ENCODE measurements around the gene TAF13.
A peak's percentile ranks its signal among the peaks of the same experiment; 100 is the strongest.
"Not testable (repeated sequence)": the region's sequence is repeated elsewhere in the genome, so short reads cannot be mapped to it uniquely, and the experiment has no call there.

Gene TAF13

DNA sequence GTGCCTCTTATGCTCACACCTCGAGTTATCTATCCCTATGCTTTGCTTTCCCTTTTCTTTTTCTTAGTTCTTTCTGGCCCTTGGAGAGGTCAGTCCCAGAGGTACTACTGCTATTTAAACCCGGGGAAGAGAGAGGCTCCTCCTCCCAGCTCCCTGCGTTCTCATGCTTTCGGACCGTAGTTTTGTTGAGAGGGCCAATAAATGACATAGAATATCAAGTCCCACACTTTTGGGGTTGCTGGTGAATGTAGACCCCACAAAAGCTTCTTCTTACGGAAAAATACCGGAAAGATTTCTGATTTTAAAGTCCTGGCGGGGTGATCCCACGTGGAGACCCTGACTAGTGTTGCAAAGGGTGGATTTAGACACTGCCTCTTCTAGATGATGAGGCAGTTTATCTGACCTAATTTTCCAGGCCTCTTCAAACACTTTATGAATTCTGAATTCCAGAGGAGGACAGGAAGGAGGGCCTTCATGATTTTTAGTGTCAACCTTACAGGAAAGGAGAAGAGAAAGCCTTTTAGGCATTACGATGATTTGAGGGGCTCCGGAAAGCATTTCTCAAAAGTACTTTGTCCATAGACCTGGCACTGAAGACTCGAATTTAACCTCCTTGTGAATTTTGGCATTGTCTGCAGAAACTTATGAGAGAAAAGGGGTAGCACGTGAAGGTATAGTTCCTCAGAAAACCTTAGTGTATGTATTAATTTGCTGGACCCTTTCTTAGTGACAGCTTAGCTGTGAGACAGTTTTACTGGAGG lies 15.5 kb upstream of the TAF13 start:
- DNase-seq = peak; percentile 74

DNA sequence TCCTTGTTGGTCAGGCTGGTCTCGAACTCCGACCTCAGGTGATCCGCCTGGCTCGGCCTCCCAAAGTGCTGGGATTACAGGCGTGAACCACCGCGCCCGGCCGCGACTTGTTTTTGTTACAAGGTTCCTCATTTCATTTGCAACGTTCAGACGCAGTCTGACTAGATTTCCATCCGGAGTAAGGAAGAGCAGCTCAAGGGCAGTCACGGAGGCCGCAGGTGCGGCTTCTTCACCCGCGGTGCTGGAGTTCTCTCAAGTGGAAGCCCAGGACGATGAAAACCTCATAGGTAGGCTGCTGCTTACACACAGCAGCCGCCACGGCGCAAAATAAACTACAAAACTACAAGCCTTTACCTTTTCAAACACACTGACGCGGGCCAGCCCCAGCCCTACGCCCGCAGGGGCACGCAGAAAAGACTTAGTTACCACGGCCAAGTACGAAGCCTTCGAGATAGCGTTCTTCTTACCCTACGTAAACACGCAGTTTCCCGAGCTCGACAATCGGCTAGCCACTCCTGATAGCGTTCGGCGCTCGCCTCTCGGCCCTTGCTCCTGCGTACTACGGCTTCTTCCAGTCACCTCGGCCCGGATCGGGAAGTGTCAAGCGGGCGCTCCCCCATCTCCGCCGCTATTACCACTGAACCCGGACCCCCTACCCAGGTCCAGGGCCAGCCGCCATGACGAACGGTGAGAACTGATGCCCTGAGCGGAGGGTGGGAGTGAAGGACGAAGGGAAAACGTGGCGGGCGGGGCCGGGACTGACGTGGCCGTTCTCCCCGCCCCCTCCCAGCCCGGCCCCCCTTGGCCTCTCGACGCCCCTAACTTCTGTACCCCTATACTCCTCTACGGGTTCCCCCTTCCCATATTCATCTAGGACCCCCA lies 14.6 kb upstream of the TAF13 start, which contains the start of gene TMEM167B:
TSS of gene TMEM167B (plus strand) at position 569 of the 882 bp plus-strand sequence. CDS start at position 678, 109 bp downstream.
- peak; percentile 93 for DNase-seq

DNA sequence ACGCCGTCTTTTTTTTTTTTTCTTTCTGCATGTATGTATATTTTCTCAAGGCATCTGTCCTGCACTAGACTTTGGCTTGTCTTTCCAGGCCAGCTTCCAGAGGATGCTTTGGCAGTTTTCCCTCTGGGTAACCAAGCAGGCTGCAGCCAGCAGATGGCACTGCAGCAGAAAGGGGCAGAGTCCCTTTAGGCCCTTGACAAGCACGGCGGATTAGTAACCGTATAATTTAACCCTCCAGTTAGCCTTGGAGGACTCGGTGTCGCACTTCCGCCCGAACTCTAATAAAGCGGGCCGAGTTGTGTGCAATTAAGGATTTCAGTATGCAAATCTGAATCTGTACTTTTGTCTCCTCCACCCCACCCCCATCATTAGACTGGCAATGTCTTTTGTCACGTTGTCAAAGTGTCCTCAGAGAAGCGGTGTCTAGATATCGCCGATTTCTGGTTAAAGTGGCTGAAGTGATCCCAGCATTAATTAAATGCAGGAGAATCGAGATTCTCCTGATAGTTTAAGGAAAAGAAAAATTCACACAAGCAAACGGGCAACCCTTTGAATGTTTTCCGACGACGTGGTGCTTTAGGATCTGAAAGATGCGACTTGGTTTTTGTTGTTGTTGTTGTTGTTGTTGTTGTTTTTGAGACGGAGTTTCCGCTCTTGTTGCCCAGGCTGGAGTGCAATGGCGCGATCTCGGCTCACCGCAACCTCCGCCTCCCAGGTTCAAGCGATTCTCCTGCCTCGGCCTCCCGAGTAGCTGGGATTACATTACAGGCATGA lies 13.6 kb upstream of the TAF13 start:
- DNase-seq = peak; percentile 90

- DNase-seq = no peak
Measured at GRCh38 chr1:109084563-109085517, 9.0 kb upstream of the TAF13 start.

- DNase-seq = no peak
Measured at GRCh38 chr1:109083923-109084322, 8.1 kb upstream of the TAF13 start.

GRCh38 chr1:109083501-109083900 lies 7.7 kb upstream of the TAF13 start:
- no peak for DNase-seq

DNA sequence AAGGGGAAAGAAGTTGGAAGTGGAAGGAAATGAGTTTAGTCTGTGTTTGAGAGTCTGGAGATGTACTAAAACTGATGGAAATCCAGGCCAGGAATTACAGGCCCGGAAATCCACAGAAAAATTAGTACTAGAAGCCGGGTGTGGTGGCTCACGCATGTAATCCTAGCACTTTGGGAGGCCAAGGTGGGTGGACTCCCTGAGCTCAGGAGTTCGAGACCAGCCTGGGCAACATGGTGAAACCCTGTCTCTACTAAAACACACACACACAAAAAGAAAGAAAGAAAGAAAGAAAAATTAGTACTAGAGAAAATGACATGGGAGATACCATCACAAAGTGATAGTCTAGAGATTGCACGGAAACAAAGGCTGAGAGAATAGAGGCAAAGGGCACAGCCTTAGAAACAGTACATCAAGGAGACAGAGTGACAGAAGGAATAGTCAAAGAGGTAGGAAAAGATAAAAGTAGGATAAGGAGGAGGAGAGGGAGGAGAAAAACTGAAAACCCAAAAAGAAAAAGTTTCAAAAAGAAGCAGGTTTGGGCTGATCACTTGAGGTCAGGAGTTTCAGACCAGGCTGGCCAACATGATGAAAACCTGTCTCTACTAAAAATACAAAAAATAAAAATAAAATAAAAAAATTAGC lies 4.8 kb upstream of the TAF13 start:
- DNase-seq = no peak

- DNase-seq = no peak
Measured at GRCh38 chr1:109079240-109079622, 3.4 kb upstream of the TAF13 start.

GRCh38 chr1:109078317-109078716 lies 2.5 kb upstream of the TAF13 start:
- no peak for DNase-seq

DNA sequence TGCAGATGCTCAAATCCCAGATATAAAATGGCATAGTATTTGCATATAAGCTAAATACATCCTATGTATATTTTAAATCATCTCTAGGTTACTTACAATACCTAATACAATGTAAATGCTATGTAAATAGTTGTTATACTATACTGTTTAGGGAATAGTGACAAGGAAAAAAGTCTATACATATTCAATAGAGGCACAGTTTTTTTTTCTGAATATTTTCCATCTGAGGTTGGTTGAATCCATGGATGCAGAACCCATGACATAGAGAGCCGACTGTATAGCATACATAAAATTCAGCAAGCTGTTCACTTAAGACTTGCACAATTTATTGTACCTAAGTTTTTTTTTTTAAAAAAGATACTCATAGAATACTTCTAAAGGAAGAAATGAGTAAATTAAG lies 6.5 kb downstream of the TAF13 start:
- no peak for DNase-seq

GRCh38 chr1:109067883-109068282 lies 7.9 kb downstream of the TAF13 start:
- DNase-seq = no peak

GRCh38 chr1:109065137-109065536 lies 10.7 kb downstream of the TAF13 start:
- no peak for DNase-seq

DNA sequence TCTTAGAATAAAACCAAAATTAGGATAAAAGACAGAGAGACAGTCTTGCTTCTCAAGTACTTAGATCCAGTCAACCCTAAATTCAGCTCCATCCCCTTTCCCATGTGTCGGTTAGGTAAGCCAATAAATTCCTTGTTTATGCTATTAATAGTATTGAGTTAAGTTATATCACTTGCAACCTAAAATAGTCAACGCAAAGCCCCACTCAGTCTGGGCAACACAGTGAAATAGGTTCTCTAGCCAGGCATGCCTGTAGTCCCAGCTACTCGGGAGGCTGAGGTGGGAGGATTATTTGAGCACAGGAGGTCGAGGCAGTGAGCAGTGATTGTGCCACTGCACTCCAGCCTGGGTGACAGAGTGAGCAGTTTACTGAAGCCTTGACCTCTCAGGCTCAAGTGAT lies 14.6 kb downstream of the TAF13 start:
- DNase-seq = no peak

DNA sequence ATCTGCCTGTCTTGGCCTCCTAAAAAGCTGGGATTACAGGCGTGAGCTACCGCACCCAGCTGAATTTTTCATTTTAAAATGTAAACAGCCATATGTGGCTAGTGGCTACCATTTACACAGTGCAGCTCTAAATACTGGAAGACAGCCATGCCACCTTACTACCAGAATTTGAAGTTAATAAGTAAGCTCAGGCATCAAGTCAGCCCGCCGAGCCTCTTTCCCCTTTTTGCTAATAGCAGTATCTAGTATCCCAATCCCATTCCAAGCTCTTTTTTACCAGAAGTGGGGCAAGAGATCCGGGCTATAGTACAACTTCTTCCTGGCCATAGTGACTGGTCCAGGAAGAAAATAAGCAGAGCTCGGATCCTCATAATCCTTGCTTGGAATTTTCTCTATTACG lies 15.1 kb downstream of the TAF13 start:
- DNase-seq = no peak

- no peak for DNase-seq
Measured at GRCh38 chr1:109059026-109059425, 16.8 kb downstream of the TAF13 start.

GRCh38 chr1:109056064-109056463 lies 19.7 kb downstream of the TAF13 start:
- DNase-seq = no peak

DNA sequence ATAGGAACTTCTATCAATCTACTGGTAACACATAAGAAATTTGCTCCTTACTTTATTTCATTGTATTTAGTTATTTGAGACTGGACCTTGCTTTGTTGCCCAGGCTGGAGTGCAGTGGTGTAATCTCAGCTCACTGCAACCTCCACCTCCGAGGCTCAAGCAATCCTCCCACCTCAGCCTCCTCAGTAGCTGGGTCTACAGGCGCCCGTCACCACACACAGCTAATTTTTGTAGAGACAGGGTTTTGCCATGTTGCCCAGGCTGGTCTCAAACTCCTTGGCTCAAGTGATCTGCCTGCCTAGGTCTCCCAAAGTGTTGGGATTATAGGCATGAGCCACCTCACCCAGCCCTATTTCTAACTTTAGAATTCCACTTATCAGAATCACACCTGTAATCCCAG lies 23.7 kb downstream of the TAF13 start:
- not testable (repeated sequence) for DNase-seq

DNA sequence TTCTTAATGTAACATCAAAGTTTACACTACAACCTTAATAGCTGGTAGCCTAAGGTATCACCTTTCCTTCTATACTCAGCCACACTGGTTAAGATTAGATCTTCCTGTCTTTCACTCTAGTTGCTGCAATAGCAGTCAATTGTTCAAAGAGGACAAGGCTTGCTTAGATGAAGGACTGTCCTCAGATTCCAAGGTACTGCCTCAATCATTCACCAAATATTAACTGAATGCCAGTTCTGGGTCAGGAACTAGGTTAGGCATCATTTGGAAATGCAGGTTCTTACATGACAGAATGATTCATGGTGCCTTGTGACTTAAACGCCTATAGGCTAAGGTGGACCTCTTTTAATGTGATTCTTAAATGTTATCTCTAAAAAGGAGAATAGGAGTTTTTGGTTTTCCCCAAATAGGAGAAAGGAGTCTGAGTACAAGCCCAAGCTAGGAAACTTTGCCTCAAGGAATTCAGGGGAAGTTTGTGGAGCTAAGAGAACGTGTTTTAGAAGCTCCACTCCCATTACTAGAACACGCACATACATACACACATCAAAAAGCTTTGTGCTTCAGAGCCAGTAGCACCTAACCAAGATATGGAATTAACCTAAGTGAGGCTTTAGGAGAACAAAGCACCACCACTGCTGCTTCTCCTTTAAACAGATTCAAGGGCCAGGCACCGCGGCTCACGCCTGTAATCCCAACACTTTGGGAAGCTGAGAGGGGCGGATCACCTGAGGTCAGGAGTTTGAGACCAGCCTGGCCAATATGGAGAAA lies 25.4 kb downstream of the TAF13 start:
- DNase-seq = no peak

DNA sequence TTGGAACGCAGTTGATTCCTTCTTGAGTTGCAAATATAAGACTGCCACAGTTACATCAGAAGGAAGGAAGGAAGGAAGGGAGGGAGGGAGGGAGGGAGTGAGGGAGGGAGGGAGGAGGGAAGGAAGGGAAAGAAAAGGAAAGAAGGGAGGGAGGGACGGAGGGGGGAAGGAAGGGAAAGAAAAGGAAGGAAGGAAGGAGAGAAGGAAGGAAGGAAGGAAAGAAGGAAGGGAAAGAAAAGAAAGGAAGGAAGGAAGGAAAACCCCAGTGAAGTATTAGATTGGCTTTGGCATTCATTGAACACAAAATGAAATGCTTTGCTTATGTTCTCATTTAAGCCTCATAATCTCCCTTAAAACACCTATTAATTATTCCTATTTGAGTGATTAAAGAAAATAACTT lies 27.5 kb downstream of the TAF13 start:
- no peak for DNase-seq

GRCh38 chr1:109047339-109047738 lies 28.5 kb downstream of the TAF13 start:
- no peak for DNase-seq

DNA sequence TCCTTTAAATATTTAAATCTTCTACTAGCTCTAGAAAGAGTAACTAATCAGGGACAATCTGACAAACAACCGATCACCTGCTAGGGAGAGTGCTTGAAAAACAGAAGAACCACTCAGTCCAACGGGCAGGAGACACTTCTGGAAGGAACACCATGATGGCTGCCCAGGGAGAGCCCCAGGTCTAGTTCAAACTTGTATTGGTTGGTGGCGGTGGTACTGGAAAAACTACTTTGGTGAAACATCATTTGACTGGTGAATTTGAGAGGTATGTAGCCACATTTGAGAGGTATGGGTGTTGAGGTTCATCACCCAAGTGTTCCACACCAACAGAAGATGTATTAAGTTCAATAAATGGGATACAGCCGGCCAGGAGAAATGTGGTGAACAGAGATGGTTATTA lies 29.1 kb downstream of the TAF13 start:
- DNase-seq = no peak

All from NCI-H510A treated with DMSO at 0.1 percent for 48 hours (cell line).